Naive thymus-derived CD8-positive, alpha-beta T cell (primary cell): ENCODE measurements around the gene BUD23. TPM values are rescaled to one million over a fixed set of nuclear protein-coding genes. Genes with fewer than 3 reads are reported as not detected.
A peak's percentile ranks its signal among the peaks of the same experiment; 100 is the strongest.

Experiments
- ATAC-seq, 2 donors: fragments of 150-1000 bp; cut with Tn5 transposase in 1 of 2; sonication (Bioruptor Pico), chemical (Tn5 transposase) in 1 of 2; 1 replicate in 1 of 2; 2 replicates in 1 of 2; pipeline ENCODE4 v1.10.0; 2021; ENCODE audit warnings: mild to moderate bottlenecking in 2 of 2, moderate library complexity in 2 of 2
- POLR2A ChIA-PET: fragments of 350-600 bp; sonication (Branson Sonifier 250); formaldehyde crosslinking; loops from one replicate; lab custom pipeline; 2021; ENCODE audit warnings: antibody characterized with exemption; lab: Charles Lee
- DNase-seq, 10 donors: peaks; one replicate each; pipeline versions ENCODE4 v3.0.0 to v3.0.0-alpha.2; 2020 to 2022
- H3K27ac Mint-ChIP-seq, 10 donors: one replicate each; pipeline ENCODE4 v1.8.0; 2020 to 2022; ENCODE audit warnings: mild to moderate bottlenecking in 10 of 10, mixed read lengths in 10 of 10, moderate library complexity in 4 of 10, inconsistent platforms in 1 of 10
- H3K27me3 Mint-ChIP-seq, 5 donors: one replicate each; pipeline ENCODE4 v1.8.0; 2021 to 2022; ENCODE audit warnings: mixed read lengths in 5 of 5
- H3K36me3 Mint-ChIP-seq, 3 donors: one replicate each; pipeline ENCODE4 v1.8.0; 2020 to 2022; ENCODE audit warnings: mixed read lengths in 3 of 3, mild to moderate bottlenecking in 2 of 3, inconsistent platforms in 1 of 3
- H3K4me1 Mint-ChIP-seq, 4 donors: one replicate each; pipeline ENCODE4 v1.8.0; 2021 to 2022; ENCODE audit warnings: mixed read lengths in 4 of 4
- H3K4me3 Mint-ChIP-seq, 10 donors: one replicate each; pipeline ENCODE4 v1.8.0; 2020 to 2022; ENCODE audit warnings: mild to moderate bottlenecking in 10 of 10, mixed read lengths in 10 of 10, moderate library complexity in 6 of 10, inconsistent platforms in 1 of 10
- H3K9me3 Mint-ChIP-seq, 9 donors: one replicate each; pipeline ENCODE4 v1.8.0; 2020 to 2022; ENCODE audit warnings: mixed read lengths in 9 of 9, mild to moderate bottlenecking in 3 of 9, inconsistent platforms in 1 of 9, moderate library complexity in 1 of 9
- polyA plus RNA-seq, 3 donors: library from polyadenylated mRNA; unstranded; fragments of 300-500 nt; fragmentation: Illumina TruSeq; gene quantifications; one replicate each; pipeline ENCODE4 v1.2.3, GENCODE V29; 2021
- total RNA-seq, 8 experiments: library from RNA in 2 of 8; stranded (reverse) in 2 of 8; gene quantifications; one replicate each; pipeline ENCODE4 v1.2.3 and lab custom pipeline; 2021 to 2026

BUD23 gene
- total and polyA plus RNA-seq, 5 experiments from 2014 or later: 67.2 to 139 (median 123) TPM

DNA sequence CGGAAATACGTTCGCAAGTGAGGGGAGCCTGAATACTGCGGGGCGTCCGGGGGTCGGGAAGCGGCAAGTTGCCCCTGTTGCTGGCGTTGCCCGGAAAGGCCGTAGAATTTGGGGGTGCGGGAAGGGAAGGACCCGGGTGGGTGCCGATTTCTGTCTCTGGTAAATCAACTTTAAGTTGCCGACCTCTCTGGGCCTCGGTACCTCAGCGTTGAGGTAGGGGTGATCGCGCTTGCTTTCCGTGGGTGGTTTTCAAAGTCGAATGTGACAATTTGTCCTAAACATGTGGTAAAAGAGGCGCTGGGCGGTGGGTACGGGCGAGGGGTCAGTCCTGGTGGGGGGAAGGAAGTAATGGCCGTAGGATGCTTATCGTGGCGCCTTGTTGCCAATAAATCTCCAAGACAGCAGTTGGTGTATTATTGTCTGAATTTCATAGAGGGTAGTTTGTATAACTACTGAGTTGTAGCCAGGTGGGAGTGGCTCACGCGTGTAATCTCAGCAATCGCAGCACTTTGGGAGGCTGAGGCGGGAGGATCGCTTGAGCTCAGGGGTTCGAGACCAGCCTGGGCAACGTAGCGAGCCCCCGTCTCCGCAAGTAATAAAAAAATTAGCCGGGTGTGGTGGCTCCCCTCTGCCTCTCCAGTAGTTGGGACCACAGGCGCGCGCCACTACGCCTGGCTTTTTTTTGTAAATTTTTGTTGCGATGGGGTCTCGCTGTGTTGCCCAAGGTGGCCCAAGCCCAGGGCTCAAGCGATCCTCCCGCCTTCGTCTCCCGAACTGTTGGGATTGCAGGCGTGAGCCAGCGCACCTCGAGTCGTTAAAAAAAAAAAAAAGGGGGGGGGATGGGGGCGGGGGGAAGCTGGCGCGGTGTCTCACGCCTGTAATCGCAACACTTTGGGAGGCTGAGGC lies 644 bp downstream of the BUD23 start:
- peak overlapping the region; percentile 94 to 99 (median 97) for H3K4me3 Mint-ChIP-seq
- peaks cover 0 to 43% (median 8%) of the 10 kb centered on the region in 3 donors for H3K36me3 Mint-ChIP-seq
- POLR2A ChIA-PET: interaction anchor here (0.6 to 1.3 kb wide), 7 partner anchors 19 to 906 kb away, joined by 3 to 5 read pairs (median 3); partner anchors contain the start of genes BAZ1B and TBL2
- ATAC-seq (peak; percentile 29 to 35), DNase-seq (peak in 1 of 10 donors; percentile 41)
- H3K27ac Mint-ChIP-seq: peak overlapping the region; percentile 85 to 99 (median 96)
- H3K27me3 Mint-ChIP-seq: no peaks in the 10 kb centered on the region
- no peaks in the 10 kb centered on the region for H3K9me3 Mint-ChIP-seq
- H3K4me1 Mint-ChIP-seq: peaks cover 21 to 59% (median 46%) of the 10 kb centered on the region in 4 donors

GRCh38 chr7:73685311-73685710 lies 1.9 kb downstream of the BUD23 start:
- Mint-ChIP-seq H3K4me3 (peak overlapping the region; percentile 36 to 99 (median 61)), H3K27ac (peak overlapping the region in 3 of 10 donors; percentile 20 to 64 (median 37)), H3K36me3 (peaks cover 0 to 52% (median 11%) of the 10 kb centered on the region in 3 donors), H3K27me3 (no peaks in the 10 kb centered on the region), H3K4me1 (peaks cover 27 to 55% (median 51%) of the 10 kb centered on the region in 4 donors), H3K9me3 (no peaks in the 10 kb centered on the region)
- POLR2A ChIA-PET: interaction anchor here (1.3 kb wide), 1 partner anchor 107 kb away, joined by 3 read pairs; the partner anchor contains the start of gene TBL2
- peak in 1 of 10 donors; percentile 47 for DNase-seq
- ATAC-seq: no peak

DNA sequence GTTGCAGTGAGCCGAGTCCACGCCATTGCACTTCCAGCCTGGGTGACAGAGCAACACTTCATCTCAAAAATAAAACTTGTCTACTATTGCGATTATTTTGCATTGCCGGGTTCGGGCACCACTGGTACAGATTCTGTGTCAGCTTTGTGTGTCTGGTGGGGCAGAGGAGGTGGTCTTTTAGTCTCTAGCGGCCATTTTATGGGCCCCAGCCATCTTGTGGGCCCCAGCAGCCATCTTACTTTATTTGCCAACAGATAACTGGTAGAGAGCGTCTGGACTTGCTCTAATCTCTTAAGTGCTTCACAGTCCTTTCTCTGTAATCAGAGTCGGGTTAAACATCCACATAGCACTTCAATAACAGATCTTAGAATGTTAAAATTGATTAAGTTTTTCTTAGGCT lies 4.9 kb downstream of the BUD23 start:
- Mint-ChIP-seq H3K9me3 (no peaks in the 10 kb centered on the region), H3K27ac (peak overlapping the region in 1 of 10 donors; percentile 46), H3K4me3 (no peak overlapping the region), H3K27me3 (no peaks in the 10 kb centered on the region), H3K4me1 (peaks cover 20 to 32% (median 28%) of the 10 kb centered on the region in 4 donors), H3K36me3 (peaks cover 0 to 70% (median 18%) of the 10 kb centered on the region in 3 donors)
- POLR2A ChIA-PET: no interaction called here
- ATAC-seq (no peak), DNase-seq (no peak)

- peaks cover 17 to 18% (median 17%) of the 10 kb centered on the region in 4 donors for H3K4me1 Mint-ChIP-seq
- no peak for DNase-seq
- H3K4me3 Mint-ChIP-seq: no peak overlapping the region
- peak overlapping the region in 2 of 10 donors; percentile 58 to 70 for H3K27ac Mint-ChIP-seq
- no peak for ATAC-seq
- H3K27me3 Mint-ChIP-seq: no peaks in the 10 kb centered on the region
- no peaks in the 10 kb centered on the region for H3K9me3 Mint-ChIP-seq
- peaks cover 3 to 83% (median 28%) of the 10 kb centered on the region in 3 donors for H3K36me3 Mint-ChIP-seq
- POLR2A ChIA-PET: interaction anchor here (0.5 to 1.0 kb wide), 3 partner anchors 27 to 953 kb away, joined by 3 read pairs; no protein-coding TSS in a partner anchor
These were observed 7.2 kb downstream of the BUD23 start for GRCh38 chr7:73690646-73691045.

DNA sequence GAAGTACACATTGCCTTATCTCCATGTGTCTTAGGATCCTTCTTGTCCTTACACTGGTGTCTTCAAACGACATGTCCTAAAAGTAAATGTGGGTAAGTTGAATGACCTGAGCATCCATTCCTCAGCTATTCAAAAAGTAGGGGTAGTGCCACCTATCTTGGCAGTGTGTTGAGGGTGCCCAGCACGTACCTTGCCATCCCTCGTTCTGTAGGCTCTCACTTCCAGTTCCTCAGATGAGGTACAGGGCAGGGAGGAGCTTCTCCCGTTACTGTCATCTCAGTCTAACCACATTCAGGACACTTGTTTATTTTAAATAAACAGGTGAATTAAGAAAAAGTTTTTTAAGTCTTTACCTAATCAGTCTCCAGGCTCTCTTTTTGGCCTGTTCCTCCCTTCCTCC lies 13.0 kb downstream of the BUD23 start:
- H3K4me1 Mint-ChIP-seq: peaks cover 0 to 9% (median 0%) of the 10 kb centered on the region in 4 donors
- DNase-seq (no peak), ATAC-seq (no peak)
- H3K4me3 Mint-ChIP-seq: no peak overlapping the region
- no peaks in the 10 kb centered on the region for H3K9me3 Mint-ChIP-seq
- POLR2A ChIA-PET: interaction anchor here (1.0 kb wide), 1 partner anchor 556 kb away, joined by 3 read pairs; no protein-coding TSS in a partner anchor
- peaks cover 5 to 72% (median 30%) of the 10 kb centered on the region in 3 donors for H3K36me3 Mint-ChIP-seq
- peak overlapping the region in 1 of 10 donors; percentile 51 for H3K27ac Mint-ChIP-seq
- no peaks in the 10 kb centered on the region for H3K27me3 Mint-ChIP-seq

- ATAC-seq (no peak), DNase-seq (no peak)
- Mint-ChIP-seq H3K9me3 (no peaks in the 10 kb centered on the region), H3K27ac (peak overlapping the region in 2 of 10 donors; percentile 16 to 49), H3K4me1 (peaks cover 0 to 11% (median 4%) of the 10 kb centered on the region in 4 donors), H3K4me3 (no peak overlapping the region), H3K36me3 (peaks cover 5 to 53% (median 22%) of the 10 kb centered on the region in 3 donors), H3K27me3 (no peaks in the 10 kb centered on the region)
- POLR2A ChIA-PET: no interaction called here
These were observed 15.0 kb downstream of the BUD23 start for GRCh38 chr7:73698410-73698809.

DNA sequence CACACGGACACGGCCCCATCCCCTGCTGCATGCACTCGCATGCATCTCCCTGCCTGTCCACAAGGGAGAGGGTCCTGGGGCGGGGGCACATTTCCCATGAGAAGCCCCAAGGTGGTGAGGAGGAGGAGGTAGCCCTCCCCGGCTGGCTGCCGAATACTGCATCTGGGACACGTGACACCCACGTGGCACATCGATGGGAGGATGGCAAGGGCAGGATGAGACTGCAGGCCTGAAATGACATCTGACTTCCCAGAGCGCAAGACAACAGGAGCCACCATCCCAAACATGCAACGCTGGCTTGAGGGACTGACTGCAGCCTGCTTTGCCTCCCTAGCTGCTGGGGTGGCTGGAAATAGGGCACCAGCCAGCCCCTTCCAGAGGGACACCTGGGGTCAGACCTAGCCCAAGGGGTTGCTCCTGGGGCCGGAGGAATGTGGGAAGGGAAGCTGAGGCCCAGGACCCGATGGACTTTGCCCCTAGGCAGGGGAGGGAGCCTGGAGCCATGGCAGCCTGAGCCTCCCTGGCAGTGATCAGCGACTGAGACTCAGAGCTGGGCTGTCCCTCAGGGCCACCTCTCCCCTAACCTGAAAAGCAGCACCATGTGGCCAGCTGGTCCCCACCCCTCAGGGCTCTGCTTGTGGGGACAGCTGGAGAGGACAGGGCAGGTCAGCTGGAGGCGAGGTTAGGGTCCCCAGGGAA lies 16.1 kb downstream of the BUD23 start:
- no peaks in the 10 kb centered on the region for H3K27me3 Mint-ChIP-seq
- peaks cover 5 to 49% (median 18%) of the 10 kb centered on the region in 3 donors for H3K36me3 Mint-ChIP-seq
- H3K9me3 Mint-ChIP-seq: no peaks in the 10 kb centered on the region
- POLR2A ChIA-PET: no interaction called here
- H3K4me1 Mint-ChIP-seq: peaks cover 0 to 16% (median 5%) of the 10 kb centered on the region in 4 donors
- DNase-seq (no peak), ATAC-seq (no peak)
- H3K4me3 Mint-ChIP-seq: no peak overlapping the region
- peak overlapping the region in 2 of 10 donors; percentile 53 to 66 for H3K27ac Mint-ChIP-seq

GRCh38 chr7:73700069-73700423 lies 16.6 kb downstream of the BUD23 start:
- H3K36me3 Mint-ChIP-seq: peaks cover 5 to 43% (median 15%) of the 10 kb centered on the region in 3 donors
- ATAC-seq (no peak), DNase-seq (no peak)
- no peak overlapping the region for H3K4me3 Mint-ChIP-seq
- POLR2A ChIA-PET: no interaction called here
- no peaks in the 10 kb centered on the region for H3K9me3 Mint-ChIP-seq
- H3K27me3 Mint-ChIP-seq: no peaks in the 10 kb centered on the region
- H3K27ac Mint-ChIP-seq: peak overlapping the region in 2 of 10 donors; percentile 66 to 79
- H3K4me1 Mint-ChIP-seq: peaks cover 0 to 16% (median 5%) of the 10 kb centered on the region in 4 donors

DNA sequence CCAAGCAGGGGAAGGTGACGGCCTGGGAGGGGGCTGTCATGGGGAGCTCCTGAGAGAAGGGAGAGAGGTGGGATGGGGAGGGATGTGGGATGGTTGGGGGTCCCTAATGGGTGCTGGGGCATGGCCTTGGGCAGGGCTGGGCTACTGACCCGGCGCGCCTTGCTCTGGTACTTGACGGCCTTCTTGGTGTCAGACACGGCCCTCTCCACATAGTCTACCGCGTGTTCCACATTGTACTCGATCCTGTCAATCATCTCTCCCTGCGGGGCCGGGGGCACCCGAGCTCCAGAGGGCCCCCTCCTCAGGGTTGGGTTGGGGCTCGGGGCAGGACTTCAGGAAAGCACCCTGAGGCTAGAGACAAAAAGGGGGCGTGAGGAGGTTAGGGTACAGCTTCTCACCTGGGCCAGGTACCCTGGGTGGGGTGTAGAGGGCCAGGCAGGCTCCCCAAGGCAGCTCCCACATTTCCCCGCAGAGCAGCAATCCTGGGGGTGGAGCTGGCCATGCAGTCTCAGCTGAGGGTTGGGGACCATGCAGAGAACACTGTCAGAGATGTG lies 17.3 kb downstream of the BUD23 start:
- no peaks in the 10 kb centered on the region for H3K9me3 Mint-ChIP-seq
- H3K4me1 Mint-ChIP-seq: peaks cover 0 to 16% (median 5%) of the 10 kb centered on the region in 4 donors
- POLR2A ChIA-PET: interaction anchor here (0.9 kb wide), 1 partner anchor 24 kb away, joined by 4 read pairs; no protein-coding TSS in a partner anchor
- H3K27me3 Mint-ChIP-seq: no peaks in the 10 kb centered on the region
- DNase-seq (no peak), ATAC-seq (peak in 1 of 2 donors; percentile 5)
- H3K4me3 Mint-ChIP-seq: no peak overlapping the region
- H3K27ac Mint-ChIP-seq: peak overlapping the region in 1 of 10 donors; percentile 66
- H3K36me3 Mint-ChIP-seq: peaks cover 3 to 37% (median 12%) of the 10 kb centered on the region in 3 donors

GRCh38 chr7:73701357-73701995 lies 18.1 kb downstream of the BUD23 start:
- DNase-seq: peak in 1 of 10 donors; percentile 16

GRCh38 chr7:73702226-73702625 lies 18.8 kb downstream of the BUD23 start:
- POLR2A ChIA-PET: no interaction called here
- Mint-ChIP-seq H3K27me3 (no peaks in the 10 kb centered on the region), H3K4me3 (peak overlapping the region in 4 of 10 donors; percentile 9 to 30 (median 21)), H3K4me1 (peaks cover 9 to 21% (median 12%) of the 10 kb centered on the region in 4 donors), H3K9me3 (no peaks in the 10 kb centered on the region), H3K27ac (peak overlapping the region in 5 of 10 donors; percentile 6 to 76 (median 31)), H3K36me3 (peaks cover 0 to 23% (median 5%) of the 10 kb centered on the region in 3 donors)
- no peak for DNase-seq
- no peak for ATAC-seq

More at GRCh38 chr7:73701357-73701995, 18.1 kb downstream of the BUD23 start:
- Mint-ChIP-seq H3K4me1 (peaks cover 2 to 16% (median 6%) of the 10 kb centered on the region in 4 donors), H3K27me3 (no peaks in the 10 kb centered on the region), H3K27ac (peak overlapping the region in 2 of 10 donors; percentile 66 to 83), H3K9me3 (no peaks in the 10 kb centered on the region), H3K36me3 (peaks cover 0 to 30% (median 12%) of the 10 kb centered on the region in 3 donors), H3K4me3 (peak overlapping the region in 1 of 10 donors; percentile 28)
- POLR2A ChIA-PET: interaction anchor here (0.9 kb wide), 1 partner anchor 25 kb away, joined by 4 read pairs; no protein-coding TSS in a partner anchor
- ATAC-seq: peak; percentile 35 to 43
